ENCODE measurements around the gene RBM15B.

The RBM15B gene

GRCh38 chr3:51390246-51391074 lies 625 bp upstream of the RBM15B start:
- no peak for DNase-seq (ENCODE audit: insufficient read length, low spot score)
- FAIRE-seq: no peak
- TF ChIP-seq POU2F2 (IDR thresholded peaks at IDR 0.05; ENCODE audit: low read depth, low read length): no peak
- no peak for TF ChIP-seq POLR2AphosphoS5 (IDR thresholded peaks at IDR 0.05; ENCODE audit: low read depth, low read length)
- no peak; the same call in 1 of the 2 replicates for TF ChIP-seq POLR2A (IDR thresholded peaks at IDR 0.05; ENCODE audit: low read depth, low read length)
- TF ChIP-seq TAF1 (IDR thresholded peaks at IDR 0.05; ENCODE audit: low read depth, low read length): no peak
- no peak for TF ChIP-seq PAX5 (IDR thresholded peaks at IDR 0.05; ENCODE audit: insufficient read depth, low read length, severe bottlenecking)
- no peak for TF ChIP-seq SPI1 (IDR thresholded peaks at IDR 0.05; ENCODE audit: low read depth, low read length)

- FAIRE-seq (no peak), DNase-seq (ENCODE audit: insufficient read length, low spot score) (peak; percentile 43)
- TF ChIP-seq SPI1 (IDR thresholded peaks at IDR 0.05; ENCODE audit: low read depth, low read length): no peak
- no peak for TF ChIP-seq POU2F2 (IDR thresholded peaks at IDR 0.05; ENCODE audit: low read depth, low read length)
- TF ChIP-seq PAX5 (IDR thresholded peaks at IDR 0.05; ENCODE audit: insufficient read depth, low read length, severe bottlenecking): no peak
- TF ChIP-seq POLR2A (IDR thresholded peaks at IDR 0.05; ENCODE audit: low read depth, low read length): no peak
- TF ChIP-seq TAF1 (IDR thresholded peaks at IDR 0.05; ENCODE audit: low read depth, low read length): no peak
- no peak for TF ChIP-seq POLR2AphosphoS5 (IDR thresholded peaks at IDR 0.05; ENCODE audit: low read depth, low read length)
Observed at GRCh38 chr3:51391566-51392354, 675 bp downstream of the RBM15B start.

GRCh38 chr3:51392355-51393133 lies 1.5 kb downstream of the RBM15B start:
- FAIRE-seq: no peak
- TF ChIP-seq POLR2AphosphoS5 (IDR thresholded peaks at IDR 0.05; ENCODE audit: low read depth, low read length) (no peak), SPI1 (IDR thresholded peaks at IDR 0.05; ENCODE audit: low read depth, low read length) (no peak), PAX5 (IDR thresholded peaks at IDR 0.05; ENCODE audit: insufficient read depth, low read length, severe bottlenecking) (no peak), TAF1 (IDR thresholded peaks at IDR 0.05; ENCODE audit: low read depth, low read length) (no peak), POLR2A (IDR thresholded peaks at IDR 0.05; ENCODE audit: low read depth, low read length) (no peak)

GRCh38 chr3:51393134-51393495 lies 2.0 kb downstream of the RBM15B start:
- DNase-seq (ENCODE audit: insufficient read length, low spot score): no peak
- no peak for TF ChIP-seq POLR2A (IDR thresholded peaks at IDR 0.05; ENCODE audit: low read depth, low read length)
- TF ChIP-seq TAF1 (IDR thresholded peaks at IDR 0.05; ENCODE audit: low read depth, low read length): no peak
- no peak for TF ChIP-seq SPI1 (IDR thresholded peaks at IDR 0.05; ENCODE audit: low read depth, low read length)
- TF ChIP-seq POU2F2 (IDR thresholded peaks at IDR 0.05; ENCODE audit: low read depth, low read length): no peak
- no peak for TF ChIP-seq PAX5 (IDR thresholded peaks at IDR 0.05; ENCODE audit: insufficient read depth, low read length, severe bottlenecking)
- TF ChIP-seq POLR2AphosphoS5 (IDR thresholded peaks at IDR 0.05; ENCODE audit: low read depth, low read length): no peak
- FAIRE-seq: no peak

More at GRCh38 chr3:51392355-51393133, 1.5 kb downstream of the RBM15B start:
- no peak for DNase-seq (ENCODE audit: insufficient read length, low spot score)

GRCh38 chr3:51393564-51393963 lies 2.5 kb downstream of the RBM15B start:
- no peak for FAIRE-seq
- DNase-seq (ENCODE audit: insufficient read length, low spot score): no peak
- TF ChIP-seq TAF1 (IDR thresholded peaks at IDR 0.05; ENCODE audit: low read depth, low read length) (no peak), PAX5 (IDR thresholded peaks at IDR 0.05; ENCODE audit: insufficient read depth, low read length, severe bottlenecking) (no peak), SPI1 (IDR thresholded peaks at IDR 0.05; ENCODE audit: low read depth, low read length) (no peak), POU2F2 (IDR thresholded peaks at IDR 0.05; ENCODE audit: low read depth, low read length) (no peak), POLR2AphosphoS5 (IDR thresholded peaks at IDR 0.05; ENCODE audit: low read depth, low read length) (peak; percentile 78), POLR2A (IDR thresholded peaks at IDR 0.05; ENCODE audit: low read depth, low read length) (no peak; the same call in 1 of the 2 replicates)

- DNase-seq (ENCODE audit: insufficient read length, low spot score): no peak
- TF ChIP-seq TAF1 (IDR thresholded peaks at IDR 0.05; ENCODE audit: low read depth, low read length): no peak
- no peak for TF ChIP-seq PAX5 (IDR thresholded peaks at IDR 0.05; ENCODE audit: insufficient read depth, low read length, severe bottlenecking)
- TF ChIP-seq POLR2A (IDR thresholded peaks at IDR 0.05; ENCODE audit: low read depth, low read length): peak; percentile 56; the same call in 1 of the 2 replicates
- peak; percentile 76 for TF ChIP-seq POLR2AphosphoS5 (IDR thresholded peaks at IDR 0.05; ENCODE audit: low read depth, low read length)
- TF ChIP-seq POU2F2 (IDR thresholded peaks at IDR 0.05; ENCODE audit: low read depth, low read length): 0 out of 2 replicates have a peak, but pooled peaks have one; percentile 5
- TF ChIP-seq SPI1 (IDR thresholded peaks at IDR 0.05; ENCODE audit: low read depth, low read length): no peak
- FAIRE-seq: no peak
Observed at GRCh38 chr3:51394541-51394940, 3.5 kb downstream of the RBM15B start.

GRCh38 chr3:51395493-51396213 lies 4.6 kb downstream of the RBM15B start:
- DNase-seq (ENCODE audit: insufficient read length, low spot score) (no peak), FAIRE-seq (no peak)
- peak; percentile 58 for TF ChIP-seq POLR2A (IDR thresholded peaks at IDR 0.05; ENCODE audit: low read depth, low read length)
- peak; percentile 48; the same call in 1 of the 2 replicates for TF ChIP-seq POLR2AphosphoS5 (IDR thresholded peaks at IDR 0.05; ENCODE audit: low read depth, low read length)
- TF ChIP-seq TAF1 (IDR thresholded peaks at IDR 0.05; ENCODE audit: low read depth, low read length): no peak

- TF ChIP-seq SPI1 (IDR thresholded peaks at IDR 0.05; ENCODE audit: low read depth, low read length): no peak
- no peak for TF ChIP-seq PAX5 (IDR thresholded peaks at IDR 0.05; ENCODE audit: insufficient read depth, low read length, severe bottlenecking)
- peak; percentile 65; the same call in 1 of the 2 replicates for TF ChIP-seq POLR2AphosphoS5 (IDR thresholded peaks at IDR 0.05; ENCODE audit: low read depth, low read length)
- peak; percentile 64; the same call in 1 of the 2 replicates for TF ChIP-seq POLR2A (IDR thresholded peaks at IDR 0.05; ENCODE audit: low read depth, low read length)
- no peak for TF ChIP-seq TAF1 (IDR thresholded peaks at IDR 0.05; ENCODE audit: low read depth, low read length)
- DNase-seq (ENCODE audit: insufficient read length, low spot score) (no peak), FAIRE-seq (no peak)
Observed at GRCh38 chr3:51396401-51396800, 5.3 kb downstream of the RBM15B start.
